Stimulated activated CD4-positive, alpha-beta T cell treated with anti-CD3 and anti-CD28 coated beads, Interleukin-4, amount 100 ng/mL, for 24 hours (primary cell): ENCODE results near the gene LAMA2.

Experiments used
- DNase-seq: peaks from one replicate; pipeline ENCODE4 v3.0.0-alpha.2; 2020

Gene LAMA2

GRCh38 chr6:129236001-129236517 is 353.1 kb downstream of the LAMA2 start:
- DNase-seq: no peak

GRCh38 chr6:129238991-129239390 is 356.1 kb downstream of the LAMA2 start:
- no peak for DNase-seq

GRCh38 chr6:129239825-129240491 is 357.0 kb downstream of the LAMA2 start:
- DNase-seq: no peak

GRCh38 chr6:129240492-129240853 is 357.5 kb downstream of the LAMA2 start:
- no peak for DNase-seq

- no peak for DNase-seq
These were observed 359.6 kb downstream of the LAMA2 start for GRCh38 chr6:129242546-129242945.

- no peak for DNase-seq
These were observed 360.4 kb downstream of the LAMA2 start for GRCh38 chr6:129243377-129243776.

- no peak for DNase-seq
These were observed 366.0 kb downstream of the LAMA2 start for GRCh38 chr6:129248946-129249345.

- peak; percentile 70 for DNase-seq
These were observed 368.9 kb downstream of the LAMA2 start for GRCh38 chr6:129251669-129252376.

- no peak for DNase-seq
These were observed 369.6 kb downstream of the LAMA2 start for GRCh38 chr6:129252377-129253071.

- DNase-seq: no peak
These were observed 370.3 kb downstream of the LAMA2 start for GRCh38 chr6:129253242-129253641.

- no peak for DNase-seq
These were observed 370.8 kb downstream of the LAMA2 start for GRCh38 chr6:129253727-129254126.

GRCh38 chr6:129257196-129257595 is 374.3 kb downstream of the LAMA2 start:
- no peak for DNase-seq

- no peak for DNase-seq
These were observed 379.7 kb downstream of the LAMA2 start for GRCh38 chr6:129262661-129263060.

GRCh38 chr6:129263176-129263575 is 380.2 kb downstream of the LAMA2 start:
- no peak for DNase-seq

- DNase-seq: no peak
These were observed 381.6 kb downstream of the LAMA2 start for GRCh38 chr6:129264480-129265045.

GRCh38 chr6:129267028-129267427 is 384.1 kb downstream of the LAMA2 start:
- DNase-seq: no peak

GRCh38 chr6:129269076-129269475 is 386.1 kb downstream of the LAMA2 start:
- DNase-seq: no peak

GRCh38 chr6:129269891-129270290 is 387.0 kb downstream of the LAMA2 start:
- no peak for DNase-seq

GRCh38 chr6:129270450-129270849 is 387.5 kb downstream of the LAMA2 start:
- DNase-seq: no peak

GRCh38 chr6:129273161-129273560 is 390.2 kb downstream of the LAMA2 start:
- DNase-seq: no peak

GRCh38 chr6:129276461-129276860 is 393.5 kb downstream of the LAMA2 start:
- DNase-seq: no peak

GRCh38 chr6:129276986-129277385 is 394.0 kb downstream of the LAMA2 start:
- DNase-seq: no peak
